Measurements from ENCODE around the gene TMEM39B.
A peak's percentile ranks its signal among the peaks of the same experiment; 100 is the strongest.
"Not testable (repeated sequence)": the region's sequence is repeated elsewhere in the genome, so short reads cannot be mapped to it uniquely, and the experiment has no call there.

TMEM39B gene

GRCh38 chr1:32068957-32069588 is 3.7 kb upstream of the TMEM39B start:
- DNase-seq (ENCODE audit: low spot score) = no peak

DNA sequence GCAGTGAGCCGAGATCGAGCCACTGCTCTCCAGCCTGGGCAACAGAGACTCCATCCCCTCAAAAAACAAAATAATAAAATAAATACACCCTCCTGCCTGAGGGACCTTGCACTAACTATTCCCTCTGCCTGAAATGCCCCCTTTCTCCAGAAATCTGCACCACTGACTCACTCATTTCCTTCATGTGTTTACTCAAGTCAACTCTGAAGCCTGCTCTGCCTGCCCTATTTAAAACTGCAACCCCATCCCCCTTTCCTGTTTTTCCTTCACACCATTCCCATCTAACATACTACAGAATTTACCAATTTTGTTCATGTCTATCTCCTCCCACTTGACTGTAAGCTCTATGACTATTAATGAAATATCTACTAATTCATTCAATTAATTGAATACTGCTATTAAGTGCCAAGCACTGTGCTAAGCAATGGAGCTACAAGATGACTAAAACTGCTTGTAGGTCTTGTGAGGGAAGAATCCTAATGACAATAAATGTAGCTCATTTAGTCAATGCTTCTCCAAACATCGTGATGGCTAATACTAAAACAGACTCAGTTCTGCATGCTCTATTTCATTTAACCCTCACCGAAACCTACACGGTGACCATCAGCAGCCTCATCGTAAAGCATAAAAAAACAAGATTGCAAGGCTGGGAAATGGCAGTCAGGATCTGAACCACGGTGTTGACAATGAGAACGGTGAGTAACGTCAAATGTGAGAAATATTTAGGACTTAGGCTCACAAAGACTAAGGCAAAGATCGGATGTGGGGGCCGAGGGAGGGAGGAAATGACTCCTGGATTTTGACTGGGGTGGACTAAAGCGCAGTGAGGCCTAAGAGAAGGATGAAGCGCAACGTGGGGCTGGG is 749 bp upstream of the TMEM39B start:
- no peak for DNase-seq (ENCODE audit: low spot score)

DNA sequence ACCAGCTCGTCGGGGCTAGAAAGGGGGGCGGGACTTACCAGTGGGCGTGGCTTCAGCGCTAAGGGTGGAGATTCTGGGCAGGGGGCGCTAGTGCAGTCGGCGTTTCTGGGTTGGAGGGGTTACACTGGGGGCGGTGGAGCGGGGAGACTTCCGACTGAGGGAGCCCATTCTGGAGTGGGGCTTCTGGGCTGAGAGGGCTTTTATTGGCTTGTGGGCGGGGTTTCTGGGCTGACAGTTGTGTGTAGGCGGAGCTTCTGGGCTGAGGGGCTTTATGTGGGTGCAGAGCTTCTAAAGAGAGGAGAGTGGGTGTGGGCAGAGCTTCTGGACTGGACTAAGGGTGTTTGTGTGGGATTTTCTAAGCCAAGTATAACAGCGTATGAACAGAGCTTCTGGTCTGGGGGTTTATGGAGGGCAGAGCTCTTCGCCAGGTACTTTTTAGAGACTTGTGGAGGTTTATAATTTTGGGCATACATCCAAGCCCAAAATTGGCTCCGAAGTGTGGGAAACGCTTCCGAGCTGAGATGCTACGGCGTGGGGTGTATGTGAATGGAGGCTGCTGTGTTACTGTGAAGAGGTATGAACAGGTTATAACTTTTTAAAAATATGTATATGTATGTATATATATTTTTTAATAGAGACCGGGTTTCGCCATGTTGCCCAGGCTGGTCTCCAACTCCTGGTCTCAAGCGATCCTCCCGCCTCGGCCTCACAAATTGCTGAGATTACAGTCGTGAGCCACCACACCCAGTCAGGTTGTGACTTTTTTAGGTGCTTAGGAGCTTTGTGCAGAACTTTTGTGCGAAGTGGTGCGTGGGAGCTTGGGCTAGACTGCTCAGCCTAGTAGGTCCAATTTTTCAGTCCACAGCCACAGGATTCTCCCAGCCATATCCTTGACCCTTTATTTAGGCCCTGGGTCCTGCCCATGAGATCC is 825 bp downstream of the TMEM39B start:
- DNase-seq (ENCODE audit: low spot score) = no peak

DNA sequence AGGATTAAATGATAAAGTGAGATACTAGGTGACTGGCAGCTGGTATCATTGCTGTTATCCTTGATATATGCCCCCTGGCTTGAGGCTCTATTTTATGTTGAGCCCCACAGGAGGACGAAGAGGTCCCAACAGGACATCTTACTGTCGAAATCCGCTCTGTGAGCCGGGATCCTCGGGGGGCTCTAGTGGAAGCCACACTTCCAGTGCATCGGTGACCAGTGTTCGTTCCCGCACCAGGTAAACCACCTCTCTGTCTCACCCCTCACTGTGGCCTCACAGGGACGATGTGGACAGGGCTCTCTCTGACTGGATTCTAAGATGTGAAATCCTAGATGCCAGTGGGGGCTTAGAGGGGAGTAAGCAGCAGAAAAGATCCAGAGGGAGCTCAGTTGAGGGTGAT is 2.1 kb downstream of the TMEM39B start:
- no peak for DNase-seq (ENCODE audit: low spot score)

- peak; percentile 23 for DNase-seq (ENCODE audit: low spot score)
These were observed 4.7 kb downstream of the TMEM39B start for GRCh38 chr1:32077451-32077850.

DNA sequence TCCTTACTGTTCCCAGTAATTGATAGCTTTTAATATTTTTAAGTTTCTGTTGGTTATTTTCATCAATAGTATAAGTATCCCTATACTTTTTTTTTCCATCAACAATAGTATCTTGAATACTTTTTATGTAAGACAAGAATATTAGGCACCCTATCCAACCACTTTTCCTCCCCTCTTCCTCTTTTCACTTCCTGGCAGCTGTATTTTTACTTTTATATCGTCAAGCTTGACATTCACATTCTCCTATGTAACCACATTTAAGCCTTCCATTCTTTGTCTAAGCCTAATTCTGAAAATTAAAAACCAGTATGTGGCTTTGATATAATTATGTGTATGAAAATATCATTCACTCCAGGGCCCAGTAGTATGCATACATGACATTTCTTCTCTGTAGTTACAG is 9.3 kb downstream of the TMEM39B start:
- no peak for DNase-seq (ENCODE audit: low spot score)

DNA sequence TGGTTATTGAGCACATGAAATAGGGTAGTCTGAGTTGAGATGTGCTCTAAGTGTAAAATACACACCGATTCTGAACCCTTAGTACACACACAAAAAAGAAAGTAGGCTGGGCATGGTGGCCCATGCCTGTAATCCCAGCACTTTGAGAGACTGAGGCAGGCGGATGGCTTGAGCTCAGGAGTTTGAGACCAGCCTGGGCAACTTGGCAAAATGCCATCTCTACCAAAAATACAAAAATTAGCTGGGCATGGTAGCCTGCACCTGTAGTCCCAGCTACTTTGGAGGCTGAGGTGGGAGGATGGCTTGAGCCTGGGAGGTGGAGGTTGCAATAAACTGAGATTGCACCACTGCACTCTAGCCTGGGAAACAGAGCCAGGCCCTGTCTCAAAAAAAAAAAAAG is 13.6 kb downstream of the TMEM39B start:
- not testable (repeated sequence) for DNase-seq (ENCODE audit: low spot score)

GRCh38 chr1:32091176-32091575 is 18.4 kb downstream of the TMEM39B start:
- peak; percentile 64 for DNase-seq (ENCODE audit: low spot score)

GRCh38 chr1:32091591-32091990 is 18.9 kb downstream of the TMEM39B start:
- DNase-seq (ENCODE audit: low spot score) = no peak

DNA sequence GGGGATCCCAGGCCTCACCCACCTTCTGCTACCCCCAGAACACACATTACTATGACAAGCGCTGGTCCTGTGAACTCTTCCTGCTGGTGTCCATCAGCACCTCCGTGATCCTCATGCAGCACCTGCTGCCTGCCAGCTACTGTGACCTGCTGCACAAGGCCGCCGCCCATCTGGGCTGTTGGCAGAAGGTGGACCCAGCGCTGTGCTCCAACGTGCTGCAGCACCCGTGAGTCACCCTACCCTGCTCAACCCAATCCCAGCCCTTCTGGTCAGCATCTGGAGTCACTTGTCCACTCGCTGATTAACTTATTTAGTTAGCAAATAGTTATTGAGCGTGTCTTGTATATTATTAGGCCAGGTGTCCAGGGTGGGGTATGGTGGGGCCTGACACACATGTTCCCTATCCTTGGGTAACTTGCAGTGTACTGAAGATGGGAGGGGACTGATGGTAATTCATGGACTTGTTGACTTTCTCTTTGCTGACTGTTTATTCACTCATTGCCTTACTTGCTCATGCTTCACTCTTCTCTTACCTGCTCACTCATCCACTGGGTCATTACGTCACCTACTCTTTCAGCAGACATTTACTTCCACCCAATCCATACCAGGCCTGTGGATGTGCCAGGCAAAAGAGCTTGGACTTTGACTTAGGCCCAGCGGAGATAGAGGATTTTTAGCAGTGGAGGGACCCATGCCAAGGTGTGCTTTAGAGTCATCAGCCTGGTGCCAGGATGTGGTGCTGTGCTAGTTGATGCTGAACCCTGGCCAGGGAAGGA is 22.2 kb downstream of the TMEM39B start:
- DNase-seq (ENCODE audit: low spot score) = no peak

- no peak for DNase-seq (ENCODE audit: low spot score)
These were observed 26.7 kb downstream of the TMEM39B start for GRCh38 chr1:32099426-32099825.

- peak; percentile 60 for DNase-seq (ENCODE audit: low spot score)
These were observed 27.6 kb downstream of the TMEM39B start for GRCh38 chr1:32100359-32100758.

DNA sequence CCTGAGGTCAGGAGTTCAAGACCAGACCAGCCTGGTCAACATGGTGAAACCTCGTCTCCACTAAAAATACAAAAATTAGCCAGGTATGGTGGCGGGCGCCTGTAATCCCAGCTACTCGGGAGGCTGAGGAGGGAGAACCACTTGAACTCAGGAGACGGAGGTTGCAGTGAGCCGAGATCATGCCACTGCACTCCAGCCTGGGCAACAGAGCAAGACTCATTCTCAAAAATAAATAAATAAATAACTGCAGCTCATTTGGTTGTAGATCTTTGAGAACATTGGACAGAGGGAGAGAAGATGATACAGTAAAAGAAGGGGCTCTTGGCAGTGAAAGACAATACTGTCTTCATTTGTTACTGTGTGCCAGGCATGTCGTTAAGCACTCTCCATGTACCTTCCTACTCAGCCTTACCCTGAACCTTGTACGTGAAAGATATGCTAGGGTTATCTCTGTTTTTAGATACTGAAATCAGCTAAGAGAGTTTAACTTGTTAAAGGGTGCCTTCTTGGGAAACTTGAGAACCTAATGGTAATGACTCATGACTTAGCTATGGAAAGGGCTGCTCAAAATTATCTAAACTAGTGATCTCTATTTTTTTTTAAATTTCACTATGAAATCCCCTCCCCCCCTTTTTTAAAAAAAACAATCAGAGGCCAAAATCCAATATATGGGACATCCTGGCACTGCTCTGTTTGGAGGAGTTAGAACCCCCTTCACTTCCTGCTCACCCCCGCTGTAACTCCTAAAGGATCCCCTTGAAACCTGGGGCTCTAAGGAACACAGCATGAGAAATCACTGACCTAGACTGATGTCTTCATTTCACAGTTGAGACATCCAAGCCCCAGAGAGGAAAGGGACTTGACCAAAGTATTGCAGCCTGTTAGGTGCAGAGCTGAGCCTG is 28.3 kb downstream of the TMEM39B start:
- no peak for DNase-seq (ENCODE audit: low spot score)

DNA sequence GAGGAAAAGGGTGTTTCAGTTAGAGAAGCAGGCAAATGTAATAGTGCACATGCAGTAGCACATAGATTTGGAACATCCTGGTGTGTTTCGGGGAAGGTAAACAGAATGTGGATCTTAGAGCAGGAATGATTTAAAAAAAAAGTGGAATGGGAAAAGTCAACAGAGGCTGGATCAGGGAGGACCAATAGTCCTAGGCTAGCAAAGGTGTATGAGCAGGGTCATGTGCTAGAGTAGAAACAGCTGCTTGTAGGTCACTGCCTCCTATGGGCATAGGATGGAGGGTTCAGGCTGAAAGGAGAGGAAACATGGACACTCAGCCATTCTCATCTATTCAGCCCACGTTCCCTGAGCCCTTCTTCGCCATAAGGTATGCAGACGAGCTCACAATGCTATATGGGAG is 31.4 kb downstream of the TMEM39B start:
- no peak for DNase-seq (ENCODE audit: low spot score)

DNA sequence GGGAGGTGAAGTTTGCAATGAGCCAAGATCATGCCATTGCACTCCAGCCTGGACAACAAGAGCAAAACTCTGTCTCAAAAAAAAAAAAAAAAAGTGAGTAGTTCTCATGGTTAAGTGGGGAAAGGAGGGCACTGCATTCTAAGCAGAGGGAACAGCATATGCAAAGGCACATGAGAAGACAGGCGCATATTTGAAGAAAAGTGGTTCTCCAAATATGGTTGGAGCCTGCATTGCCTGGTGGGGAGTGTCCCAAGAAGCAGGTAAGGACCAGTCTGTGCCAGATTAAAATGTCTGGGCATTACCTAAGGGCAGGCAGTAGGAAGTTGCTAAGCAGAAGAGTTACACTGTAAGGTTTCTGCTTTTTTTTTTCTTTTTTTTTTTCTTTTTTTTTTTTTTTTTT is 32.6 kb downstream of the TMEM39B start:
- no peak for DNase-seq (ENCODE audit: low spot score)

DNA sequence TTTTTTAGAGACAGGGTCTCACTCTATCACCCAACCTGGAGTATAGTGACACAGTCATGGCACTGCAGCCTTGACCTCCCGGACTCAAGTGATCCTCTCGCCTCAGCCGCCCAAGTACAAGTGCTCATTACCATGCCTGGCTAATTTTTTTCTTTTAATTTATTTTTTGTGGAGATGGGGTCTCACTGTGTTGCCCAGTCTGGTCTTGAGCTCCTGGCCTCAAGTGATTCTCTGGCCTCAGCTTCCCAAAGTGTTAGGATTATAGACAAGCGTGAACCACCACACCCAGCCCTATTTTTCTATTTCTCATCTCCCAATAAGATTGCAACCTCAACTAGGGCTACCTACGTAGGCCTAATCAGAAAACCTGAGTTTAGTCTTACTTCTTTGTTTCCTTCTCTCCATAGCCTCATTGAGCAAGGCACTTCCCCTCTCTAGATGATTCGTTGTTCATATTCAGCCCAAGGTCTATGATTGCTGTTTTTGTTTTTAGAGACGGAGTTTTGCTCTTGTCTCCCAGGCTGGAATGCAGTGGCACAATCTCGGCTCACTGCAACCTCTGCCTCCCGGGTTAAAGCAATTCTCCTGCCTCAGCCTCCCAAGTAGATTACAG is 34.0 kb downstream of the TMEM39B start:
- no peak for DNase-seq (ENCODE audit: low spot score)

- peak; percentile 95 for DNase-seq (ENCODE audit: low spot score)
These were observed 35.3 kb downstream of the TMEM39B start, which contains the start of gene KPNA6 for GRCh38 chr1:32107742-32108661. KPNA6 (plus strand) TSS chr1:32108056; CDS start chr1:32108131, 75 bp downstream.

- DNase-seq (ENCODE audit: low spot score) = no peak
These were observed 38.4 kb downstream of the TMEM39B start for GRCh38 chr1:32111040-32111623.

- no peak for DNase-seq (ENCODE audit: low spot score)
These were observed 39.0 kb downstream of the TMEM39B start for GRCh38 chr1:32111789-32112188.

All from Ammon's horn (tissue), 1 donor.